Smooth muscle cell (in vitro differentiated cells): Measurements from ENCODE around the gene IGSF11. TPM values are rescaled to one million over a fixed set of nuclear protein-coding genes. Genes with fewer than 3 reads are reported as not detected.

Experiments
- DNase-seq: peaks from one replicate; lab custom pipeline; 2025; ENCODE audit not compliant: unreplicated experiment; lab: John Stamatoyannopoulos, UW
- H2AFZ ChIP-seq: fragments of 200-600 bp; sonication (generic); 2 replicates; pipeline ENCODE4 v1.6.0; 2016; ENCODE audit warnings: antibody characterized with exemption, low read depth, mild to moderate bottlenecking
- H3F3A ChIP-seq: fragments of 200-600 bp; sonication (generic); 2 replicates; pipeline ENCODE4 v1.6.0; 2017; ENCODE audit warnings: antibody characterized with exemption, low read depth
- H3K27ac ChIP-seq: fragments of 200-600 bp; sonication (generic); 2 replicates; pipeline ENCODE4 v1.5.1; 2016; ENCODE audit warnings: low read depth, mild to moderate bottlenecking
- H3K27me3 ChIP-seq: fragments of 200-600 bp; sonication (generic); 2 replicates; pipeline ENCODE4 v1.6.1; 2016; ENCODE audit warnings: low read depth, mild to moderate bottlenecking
- H3K36me3 ChIP-seq: fragments of 200-600 bp; sonication (generic); 2 replicates; pipeline ENCODE4 v1.5.1; 2016; ENCODE audit warnings: low read depth
- H3K4me1 ChIP-seq: fragments of 200-600 bp; sonication (generic); 2 replicates; pipeline ENCODE4 v1.5.1; 2016; ENCODE audit warnings: low read depth
- H3K4me2 ChIP-seq: fragments of 200-600 bp; sonication (generic); 2 replicates; pipeline ENCODE4 v1.6.0; 2016; ENCODE audit warnings: mild to moderate bottlenecking
- H3K4me3 ChIP-seq: fragments of 200-600 bp; sonication (generic); 2 replicates; pipeline ENCODE4 v1.5.1; 2016; ENCODE audit warnings: mild to moderate bottlenecking
- H3K79me2 ChIP-seq: fragments of 200-600 bp; sonication (generic); 2 replicates; pipeline ENCODE4 v1.6.0; 2016; ENCODE audit warnings: low read depth, mild to moderate bottlenecking
- H3K9ac ChIP-seq: fragments of 200-600 bp; sonication (generic); 2 replicates; pipeline ENCODE4 v1.6.0; 2016; ENCODE audit warnings: low read depth
- H3K9me3 ChIP-seq: fragments of 200-600 bp; sonication (generic); replicated peaks from 2 replicates; pipeline ENCODE4 v1.5.1; 2016; ENCODE audit warnings: low read depth
- H4K20me1 ChIP-seq: fragments of 200-600 bp; sonication (generic); 2 replicates; pipeline ENCODE4 v1.6.0; 2016; ENCODE audit warnings: low read depth
- WGBS: methylation state at CpG from one replicate; pipeline ENCODE4 v1.1.7; 2016; ENCODE audit warnings: low lambda C conversion rate; 5-methylcytosine and 5-hydroxymethylcytosine counted together
- polyA plus RNA-seq: library from polyadenylated mRNA; unstranded; fragments of >200 nt; fragmentation: Nextera tagmentation; extraction: Ambion mirVana; gene quantifications from 2 replicates; pipeline ENCODE4 v1.2.1, GENCODE V29; 2016
- total RNA-seq: library from RNA; depleted of rRNA; stranded (reverse); fragments of >200 nt; gene quantifications from 2 replicates; pipeline ENCODE4 v1.2.3, GENCODE V29; 2014
- TF ChIP-seq, protein P1 (sequence below): fragments of 200-600 bp; sonication (generic); IDR thresholded peaks from 2 replicates; pipeline ENCODE4 v1.5.1; 2017; ENCODE audit warnings: borderline replicate concordance, mild to moderate bottlenecking, antibody characterized with exemption; ENCODE audit not compliant: insufficient read depth, poor library complexity, severe bottlenecking

Gene IGSF11
- total and polyA plus RNA-seq, 2 experiments from 2014 or later = not detected

DNA sequence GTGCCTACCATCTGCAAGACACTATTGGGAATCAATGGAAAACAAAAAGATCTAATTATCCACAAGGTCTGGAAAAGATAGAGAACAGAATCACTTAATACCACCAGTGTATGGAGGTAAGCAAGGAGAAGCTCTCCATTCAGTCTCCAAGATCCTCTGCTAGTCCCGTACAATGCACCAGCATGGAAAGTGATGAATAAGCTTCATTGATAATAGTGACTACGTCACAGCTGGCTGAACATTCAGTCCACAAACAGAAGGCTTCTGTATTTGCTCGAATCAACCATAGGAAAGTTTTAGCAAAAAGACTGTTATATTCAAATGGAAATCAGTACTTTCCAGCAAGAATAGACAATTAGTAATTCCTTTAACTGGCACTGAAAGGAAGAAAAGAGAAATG lies 42.9 kb downstream of the IGSF11 start:
- Histone ChIP-seq H4K20me1 (no peaks in the 10 kb centered on the region), H3K4me1 (peaks cover 21% of the 10 kb centered on the region), H3K9ac (no peak overlapping the region), H3K36me3 (no peaks in the 10 kb centered on the region), H3K27ac (no peak overlapping the region), H3K79me2 (no peaks in the 10 kb centered on the region), H2AFZ (no peak overlapping the region), H3K9me3 (no peaks in the 10 kb centered on the region), H3K4me2 (no peak overlapping the region), H3F3A (peaks cover 2% of the 10 kb centered on the region), H3K27me3 (no peaks in the 10 kb centered on the region), H3K4me3 (no peak overlapping the region)
- no peak for DNase-seq
- 51% methylated on average over 3 of the region's 3 CpGs for WGBS
- TF ChIP-seq, protein P1, sequence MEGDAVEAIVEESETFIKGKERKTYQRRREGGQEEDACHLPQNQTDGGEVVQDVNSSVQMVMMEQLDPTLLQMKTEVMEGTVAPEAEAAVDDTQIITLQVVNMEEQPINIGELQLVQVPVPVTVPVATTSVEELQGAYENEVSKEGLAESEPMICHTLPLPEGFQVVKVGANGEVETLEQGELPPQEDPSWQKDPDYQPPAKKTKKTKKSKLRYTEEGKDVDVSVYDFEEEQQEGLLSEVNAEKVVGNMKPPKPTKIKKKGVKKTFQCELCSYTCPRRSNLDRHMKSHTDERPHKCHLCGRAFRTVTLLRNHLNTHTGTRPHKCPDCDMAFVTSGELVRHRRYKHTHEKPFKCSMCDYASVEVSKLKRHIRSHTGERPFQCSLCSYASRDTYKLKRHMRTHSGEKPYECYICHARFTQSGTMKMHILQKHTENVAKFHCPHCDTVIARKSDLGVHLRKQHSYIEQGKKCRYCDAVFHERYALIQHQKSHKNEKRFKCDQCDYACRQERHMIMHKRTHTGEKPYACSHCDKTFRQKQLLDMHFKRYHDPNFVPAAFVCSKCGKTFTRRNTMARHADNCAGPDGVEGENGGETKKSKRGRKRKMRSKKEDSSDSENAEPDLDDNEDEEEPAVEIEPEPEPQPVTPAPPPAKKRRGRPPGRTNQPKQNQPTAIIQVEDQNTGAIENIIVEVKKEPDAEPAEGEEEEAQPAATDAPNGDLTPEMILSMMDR = no peak

DNA sequence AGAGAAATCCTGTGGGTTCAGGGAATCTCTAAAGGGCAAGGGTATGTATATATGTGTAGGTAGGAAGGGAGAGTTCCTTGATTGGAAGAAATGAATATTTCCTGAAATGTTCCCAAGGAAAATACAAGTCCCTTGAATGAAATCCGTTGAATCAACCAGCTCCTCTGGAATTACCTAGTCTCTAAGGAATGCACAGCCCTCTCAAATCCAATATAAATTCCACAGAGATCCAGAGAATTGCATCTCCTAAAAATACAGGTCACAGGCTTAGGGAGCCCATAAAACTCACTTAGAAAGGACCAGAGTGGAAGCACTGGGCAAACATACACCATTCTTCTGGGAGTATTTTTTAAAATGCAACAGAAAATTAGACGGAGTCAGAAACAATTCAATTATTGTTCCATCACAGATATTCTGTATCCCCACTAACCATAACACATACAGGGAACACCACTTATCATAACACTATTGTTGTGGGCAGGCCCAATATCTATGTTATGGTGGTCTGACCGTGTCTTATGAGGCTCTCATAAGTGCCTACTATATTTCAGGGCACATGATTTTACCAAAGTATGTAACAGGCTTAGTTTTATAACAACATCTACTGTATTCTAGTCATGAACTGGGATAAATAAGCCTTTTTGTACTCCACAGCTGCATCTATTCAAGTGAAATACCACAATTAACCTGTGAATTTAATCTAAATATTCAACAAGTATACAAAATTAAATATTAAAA lies 43.7 kb downstream of the IGSF11 start:
- H3K27me3 ChIP-seq = no peaks in the 10 kb centered on the region
- no peak overlapping the region for H3K4me2 ChIP-seq
- H3F3A ChIP-seq = peaks cover 2% of the 10 kb centered on the region
- H4K20me1 ChIP-seq = no peaks in the 10 kb centered on the region
- no peak overlapping the region for H3K4me3 ChIP-seq
- no peak overlapping the region for H3K9ac ChIP-seq
- peaks cover 21% of the 10 kb centered on the region for H3K4me1 ChIP-seq
- H3K27ac ChIP-seq = no peak overlapping the region
- H2AFZ ChIP-seq = no peak overlapping the region
- H3K79me2 ChIP-seq = no peaks in the 10 kb centered on the region
- TF ChIP-seq, protein P1 = no peak
- 63% methylated on average over 3 of the region's 3 CpGs for WGBS
- no peak for DNase-seq
- no peaks in the 10 kb centered on the region for H3K9me3 ChIP-seq
- H3K36me3 ChIP-seq = no peaks in the 10 kb centered on the region

DNA sequence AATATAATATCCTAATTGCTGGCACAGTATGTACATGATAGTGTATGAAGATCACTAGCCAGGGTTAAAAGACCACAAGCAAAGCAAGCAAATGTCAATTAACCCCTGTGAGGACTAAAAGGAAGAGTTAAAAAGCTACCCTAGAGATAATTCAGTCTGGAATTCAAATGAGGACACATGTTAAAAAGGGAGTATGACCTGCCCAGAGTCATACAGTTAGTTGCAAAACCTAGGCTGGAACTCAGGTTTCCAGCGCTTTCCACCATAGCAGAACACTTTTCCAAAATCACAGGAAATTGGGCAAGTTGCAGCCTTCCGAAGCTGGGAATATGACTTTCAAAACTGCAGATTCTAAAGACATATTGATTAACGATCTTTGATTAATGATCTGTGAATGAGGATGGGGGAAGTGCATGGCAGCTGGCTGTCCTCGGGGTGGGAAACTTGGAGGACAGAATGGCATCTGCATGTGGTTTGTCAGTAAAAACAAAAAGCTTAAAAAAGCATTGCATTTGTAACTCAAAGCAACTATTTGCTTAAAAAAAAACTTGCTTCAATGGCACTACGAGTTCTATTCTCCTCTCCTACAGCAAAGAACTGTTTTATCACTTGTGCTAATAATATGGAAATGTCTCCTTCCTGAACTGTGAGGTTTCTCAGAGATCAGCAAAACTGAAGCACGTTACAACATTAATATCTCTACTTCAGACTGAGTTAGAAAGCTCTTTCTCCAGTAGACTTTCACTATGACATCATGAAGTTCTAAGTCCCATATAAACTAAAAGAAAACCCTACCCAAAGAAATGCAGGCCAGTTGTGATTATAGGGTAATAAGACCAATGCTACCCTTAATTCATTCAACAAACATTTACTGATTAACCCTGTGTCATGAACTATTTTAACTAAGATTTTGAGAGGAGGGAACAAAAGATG lies 46.2 kb downstream of the IGSF11 start:
- Histone ChIP-seq H3K4me2 (peak overlapping the region; percentile 4), H3K79me2 (no peaks in the 10 kb centered on the region), H3K9me3 (no peaks in the 10 kb centered on the region), H3K4me3 (no peak overlapping the region), H4K20me1 (no peaks in the 10 kb centered on the region), H3K4me1 (peaks cover 21% of the 10 kb centered on the region), H3K27me3 (no peaks in the 10 kb centered on the region), H3K9ac (no peak overlapping the region), H3K27ac (no peak overlapping the region), H2AFZ (peak overlapping the region; percentile 14), H3K36me3 (no peaks in the 10 kb centered on the region), H3F3A (peaks cover 2% of the 10 kb centered on the region)
- TF ChIP-seq, protein P1 = no peak
- no peak for DNase-seq
- 39% methylated on average over 6 of the region's 6 CpGs for WGBS
